Peyer's patch (tissue), 4 donors: ENCODE data around the gene TIAL1. TPM values are rescaled to one million over a fixed set of nuclear protein-coding genes. Genes with fewer than 3 reads are reported as not detected.
"Not testable (repeated sequence)": the region's sequence is repeated elsewhere in the genome, so short reads cannot be mapped to it uniquely, and the experiment has no call there.

Source experiments
- DNase-seq, 3 donors: peaks; one replicate each; pipeline ENCODE4 v3.0.0-alpha.2; 2017 to 2019
- H3K27ac ChIP-seq, 4 donors: fragments of 200-600 bp; sonication (generic); one replicate each; pipeline ENCODE4 v1.5.1; 2016 to 2019
- H3K27me3 ChIP-seq, 2 donors: fragments of 200-600 bp; sonication (generic); one replicate each; pipeline ENCODE4 v1.5.1; 2019
- H3K36me3 ChIP-seq, 3 donors: fragments of 200-600 bp; sonication (generic); one replicate each; pipeline ENCODE4 v1.5.1; 2016 to 2019
- H3K4me1 ChIP-seq, 4 donors: fragments of 200-600 bp; sonication (generic); one replicate each; pipeline ENCODE4 v1.5.1; 2016 to 2019
- H3K4me3 ChIP-seq, 4 donors: fragments of 200-600 bp; sonication (generic); 1 replicate in 3 of 4; 2 replicates in 1 of 4; pipeline ENCODE4 v1.5.1; 2016 to 2019; ENCODE audit warnings: mild to moderate bottlenecking in 1 of 4
- H3K9me3 ChIP-seq, 4 donors: fragments of 200-600 bp; sonication (generic); one replicate each; pipeline ENCODE4 v1.5.1; 2016 to 2019; ENCODE audit warnings: mild to moderate bottlenecking in 1 of 4
- CTCF ChIP-seq, 6 experiments: fragments of 450-650 bp in 4 of 6; fragments of 200-600 bp in 2 of 6; sonication (generic) in 1 of 6; IDR thresholded peaks; one replicate each; pipeline ENCODE4 v1.5.1; 2017 to 2019; ENCODE audit warnings: antibody characterized with exemption in 6 of 6, mild to moderate bottlenecking in 3 of 6, moderate library complexity in 1 of 6
- POLR2A ChIP-seq, 2 donors: fragments of 450-650 bp; IDR thresholded peaks; one replicate each; pipeline ENCODE4 v1.5.1; 2017; ENCODE audit warnings: antibody characterized with exemption in 2 of 2, mild to moderate bottlenecking in 2 of 2, moderate library complexity in 2 of 2
- total RNA-seq, 4 donors: library from RNA; depleted of rRNA; stranded (reverse); fragments of >200 nt; gene quantifications; one replicate each; pipeline ENCODE4 v1.1.0, GENCODE V29; 2016

The TIAL1 gene
- total RNA-seq, 4 donors from 2014 or later: 58.4 to 103 (median 79.7) TPM

GRCh38 chr10:119575991-119576390, 20.8 kb downstream of the TIAL1 start:
- DNase-seq: no peak
- TF ChIP-seq CTCF (IDR thresholded peaks at IDR 0.05) (no peak), POLR2A (IDR thresholded peaks at IDR 0.05) (no peak)
- H3K4me3 ChIP-seq: no peak overlapping the region
- H3K27me3 ChIP-seq: no peaks in the 10 kb centered on the region
- no peaks in the 10 kb centered on the region for H3K9me3 ChIP-seq
- H3K4me1 ChIP-seq: no peaks in the 10 kb centered on the region
- peaks cover 0 to 82% (median 0%) of the 10 kb centered on the region in 3 donors for H3K36me3 ChIP-seq
- no peak overlapping the region for H3K27ac ChIP-seq

- Histone ChIP-seq H3K9me3 (no peaks in the 10 kb centered on the region), H3K27me3 (no peaks in the 10 kb centered on the region), H3K27ac (no peak overlapping the region), H3K4me1 (no peaks in the 10 kb centered on the region), H3K4me3 (no peak overlapping the region), H3K36me3 (peaks cover 0 to 77% (median 0%) of the 10 kb centered on the region in 3 donors)
- no peak for TF ChIP-seq CTCF (IDR thresholded peaks at IDR 0.05)
- no peak for TF ChIP-seq POLR2A (IDR thresholded peaks at IDR 0.05)
- DNase-seq: no peak
Observed at GRCh38 chr10:119575506-119575905, 21.3 kb downstream of the TIAL1 start.

- H3K4me3 ChIP-seq: no peak overlapping the region
- DNase-seq: no peak
- no peaks in the 10 kb centered on the region for H3K9me3 ChIP-seq
- H3K27me3 ChIP-seq: no peaks in the 10 kb centered on the region
- no peak overlapping the region for H3K27ac ChIP-seq
- TF ChIP-seq CTCF (IDR thresholded peaks at IDR 0.05): no peak
- no peaks in the 10 kb centered on the region for H3K4me1 ChIP-seq
- H3K36me3 ChIP-seq: peaks cover 0 to 10% (median 0%) of the 10 kb centered on the region in 3 donors
Observed at GRCh38 chr10:119567978-119568377, 28.8 kb downstream of the TIAL1 start.

- H3K27me3 ChIP-seq: no peaks in the 10 kb centered on the region
- H3K4me3 ChIP-seq: no peak overlapping the region
- no peaks in the 10 kb centered on the region for H3K36me3 ChIP-seq
- H3K4me1 ChIP-seq: no peaks in the 10 kb centered on the region
- TF ChIP-seq CTCF (IDR thresholded peaks at IDR 0.05): no peak
- no peak for TF ChIP-seq POLR2A (IDR thresholded peaks at IDR 0.05)
- H3K27ac ChIP-seq: no peak overlapping the region
- no peak for DNase-seq
- H3K9me3 ChIP-seq: no peaks in the 10 kb centered on the region
Observed at GRCh38 chr10:119562097-119562496, 34.7 kb downstream of the TIAL1 start.

- not testable (repeated sequence) for H3K4me1 ChIP-seq, H3K9me3 ChIP-seq, DNase-seq, H3K4me3 ChIP-seq, H3K36me3 ChIP-seq, H3K27ac ChIP-seq, H3K27me3 ChIP-seq
Observed at GRCh38 chr10:119559511-119559910, 37.3 kb downstream of the TIAL1 start.

- H3K27ac ChIP-seq, H3K9me3 ChIP-seq, DNase-seq, H3K4me3 ChIP-seq, H3K4me1 ChIP-seq, H3K36me3 ChIP-seq, H3K27me3 ChIP-seq: not testable (repeated sequence)
Observed at GRCh38 chr10:119556081-119556480, 40.7 kb downstream of the TIAL1 start.

GRCh38 chr10:119555178-119555784, 41.5 kb downstream of the TIAL1 start:
- no peak for DNase-seq

More at GRCh38 chr10:119555178-119555784, 41.5 kb downstream of the TIAL1 start:
- H3K36me3 ChIP-seq: no peaks in the 10 kb centered on the region
- TF ChIP-seq POLR2A (IDR thresholded peaks at IDR 0.05) (no peak), CTCF (IDR thresholded peaks at IDR 0.05) (no peak)
- no peaks in the 10 kb centered on the region for H3K9me3 ChIP-seq
- H3K27ac ChIP-seq: no peak overlapping the region
- H3K4me1 ChIP-seq: no peaks in the 10 kb centered on the region
- no peak overlapping the region for H3K4me3 ChIP-seq
- no peaks in the 10 kb centered on the region for H3K27me3 ChIP-seq
